ENCODE data around the gene YWHAG. TPM values are rescaled to one million over a fixed set of nuclear protein-coding genes. Genes with fewer than 3 reads are reported as not detected.

Gene YWHAG
- total and polyA plus RNA-seq, 2 of the 13 experiments (the other 11 are each of a cell fraction or from before 2014, with no cell fraction given): 36.9 to 67.5 TPM

GRCh38 chr7:76314042-76314721 is 44.6 kb downstream of the YWHAG start (continued):
- TF ChIP-seq ZNF660 (CRISPR knock-in tag; IDR thresholded peaks at IDR 0.05; ENCODE audit: borderline replicate concordance, low read depth) (no peak), ARNT (IDR thresholded peaks at IDR 0.05) (no peak), RNF2 (conservative IDR thresholded peaks at IDR 0.05; ENCODE audit: low read depth) (no peak), ZNF605 (CRISPR knock-in tag; IDR thresholded peaks at IDR 0.05) (no peak), ZBTB46 (CRISPR knock-in tag; IDR thresholded peaks at IDR 0.05; ENCODE audit: borderline replicate concordance) (0 out of 2 replicates have a peak, but pooled peaks have one; percentile 60), RFXAP (CRISPR knock-in tag; IDR thresholded peaks at IDR 0.05; ENCODE audit: borderline replicate concordance) (peak; percentile 92), ARID2 (CRISPR knock-in tag; IDR thresholded peaks at IDR 0.05; ENCODE audit: borderline replicate concordance) (no peak), ADNP (CRISPR knock-in tag; IDR thresholded peaks at IDR 0.05) (0 out of 2 replicates have a peak, but pooled peaks have one; percentile 37), MEIS2 (CRISPR knock-in tag; IDR thresholded peaks at IDR 0.05) (peak; percentile 78; the same call in 1 of the 2 replicates), TSC22D2 (CRISPR knock-in tag; IDR thresholded peaks at IDR 0.05; ENCODE audit: borderline replicate concordance) (no peak), HOMEZ (CRISPR knock-in tag; IDR thresholded peaks at IDR 0.05; ENCODE audit: low read depth) (0 out of 2 replicates have a peak, but pooled peaks have one; percentile 25), RFX3 (CRISPR knock-in tag; IDR thresholded peaks at IDR 0.05) (no peak), NCOA2 (CRISPR knock-in tag; IDR thresholded peaks at IDR 0.05) (peak; percentile 62), PAXIP1 (CRISPR knock-in tag; conservative IDR thresholded peaks at IDR 0.05) (no peak; the same call in 1 of the 2 replicates), SOX5 (CRISPR knock-in tag; IDR thresholded peaks at IDR 0.05; ENCODE audit: borderline replicate concordance) (peak; percentile 65; the same call in 1 of the 2 replicates), THRA (CRISPR knock-in tag; IDR thresholded peaks at IDR 0.05; ENCODE audit: borderline replicate concordance) (0 out of 2 replicates have a peak, but pooled peaks have one; percentile 23), TERF1 (CRISPR knock-in tag; IDR thresholded peaks at IDR 0.05) (no peak), AGO2 (optimal IDR thresholded peaks at IDR 0.05; ENCODE audit: low read depth, low read length) (no peak), ZNF121 (CRISPR knock-in tag; IDR thresholded peaks at IDR 0.05) (peak; percentile 99)
